HG03025 (cell line): Measurements from ENCODE around the gene GATAD2B.
"Not testable (repeated sequence)": the region's sequence is repeated elsewhere in the genome, so short reads cannot be mapped to it uniquely, and the experiment has no call there.

ENCODE experiments used
- ATAC-seq: cut with Tn5 transposase; IDR thresholded peaks from one replicate; pipeline ENCODE4 v1.9.1; 2021; ENCODE audit warnings: mild to moderate bottlenecking, moderate library complexity; ENCODE audit not compliant: unreplicated experiment, low FRiP score

GATAD2B gene

GRCh38 chr1:153769221-153769620 is 153.6 kb downstream of the GATAD2B start:
- no peak for ATAC-seq

GRCh38 chr1:153768316-153769181 is 154.2 kb downstream of the GATAD2B start:
- no peak for ATAC-seq

- no peak for ATAC-seq
Observed at GRCh38 chr1:153767519-153767918, 155.3 kb downstream of the GATAD2B start.

GRCh38 chr1:153766663-153767062 is 156.1 kb downstream of the GATAD2B start:
- ATAC-seq = not testable (repeated sequence)

GRCh38 chr1:153764310-153764709 is 158.5 kb downstream of the GATAD2B start:
- no peak for ATAC-seq

- ATAC-seq = no peak
Observed at GRCh38 chr1:153763365-153764225, 159.2 kb downstream of the GATAD2B start.

- no peak for ATAC-seq
Observed at GRCh38 chr1:153760440-153760839, 162.3 kb downstream of the GATAD2B start.
